Suprapubic skin (tissue), 4 donors: ENCODE data around the gene ADORA3. TPM values are rescaled to one million over a fixed set of nuclear protein-coding genes. Genes with fewer than 3 reads are reported as not detected.

Experiments used
- DNase-seq, 2 donors: peaks; one replicate each; pipeline ENCODE4 v3.0.0-alpha.2; 2019; ENCODE audit warnings: low spot score in 2 of 2
- H3K27ac ChIP-seq: fragments of 200-600 bp; sonication (generic); one replicate; pipeline ENCODE4 v1.5.1; 2019
- H3K27me3 ChIP-seq: fragments of 200-600 bp; sonication (generic); one replicate; pipeline ENCODE4 v1.5.1; 2019
- H3K36me3 ChIP-seq: fragments of 200-600 bp; sonication (generic); one replicate; pipeline ENCODE4 v1.5.1; 2019
- H3K4me1 ChIP-seq: fragments of 200-600 bp; sonication (generic); one replicate; pipeline ENCODE4 v1.5.1; 2019
- H3K4me3 ChIP-seq: fragments of 200-600 bp; sonication (generic); one replicate; pipeline ENCODE4 v1.5.1; 2019; ENCODE audit warnings: mild to moderate bottlenecking
- H3K9me3 ChIP-seq: fragments of 200-600 bp; sonication (generic); one replicate; pipeline ENCODE4 v1.5.1; 2019
- CTCF ChIP-seq, 2 donors: fragments of 200-600 bp in 1 of 2; fragments of 450-650 bp in 1 of 2; sonication (generic) in 1 of 2; IDR thresholded peaks; one replicate each; pipeline ENCODE4 v1.5.1; 2016 to 2019; ENCODE audit warnings: antibody characterized with exemption in 2 of 2, mild to moderate bottlenecking in 1 of 2, moderate library complexity in 1 of 2
- EP300 ChIP-seq: sonication (generic); formaldehyde crosslinking; IDR thresholded peaks from one replicate; pipeline ENCODE4 v1.6.1; 2017; ENCODE audit warnings: antibody characterized with exemption
- POLR2A ChIP-seq, 2 donors: fragments of 450-650 bp; IDR thresholded peaks; one replicate each; pipeline ENCODE4 v1.6.1; 2017; ENCODE audit warnings: antibody characterized with exemption in 2 of 2, mild to moderate bottlenecking in 2 of 2, moderate library complexity in 2 of 2
- POLR2AphosphoS5 ChIP-seq, 3 donors: sonication (generic); formaldehyde crosslinking; IDR thresholded peaks; one replicate each; pipeline ENCODE4 v1.6.1; 2017; ENCODE audit warnings: antibody characterized with exemption in 3 of 3
- WGBS: methylation state at CpG from one replicate; pipeline ENCODE4 v1.1.5; 2018; 5-methylcytosine and 5-hydroxymethylcytosine counted together
- total RNA-seq, 4 donors: library from RNA; depleted of rRNA; stranded (reverse); fragments of >200 nt; gene quantifications; one replicate each; pipeline ENCODE4 v1.1.0, GENCODE V29; 2016

Gene ADORA3
- total RNA-seq, 4 donors from 2014 or later, result 0.64 to 2.0 (median 0.85) TPM; not detected in 1

- no peaks in the 10 kb centered on the region for H3K36me3 ChIP-seq
- no peak for DNase-seq
- peaks cover 37% of the 10 kb centered on the region for H3K4me1 ChIP-seq
- H3K9me3 ChIP-seq, result no peaks in the 10 kb centered on the region
- 44% methylated on average over 2 of the region's 2 CpGs for WGBS
- no peaks in the 10 kb centered on the region for H3K27me3 ChIP-seq
- no peak for TF ChIP-seq POLR2A (IDR thresholded peaks at IDR 0.05)
- TF ChIP-seq POLR2AphosphoS5 (IDR thresholded peaks at IDR 0.05), result no peak
- TF ChIP-seq EP300, result no peak
- H3K4me3 ChIP-seq, result no peak overlapping the region
- H3K27ac ChIP-seq, result peak overlapping the region; percentile 39
Observed at GRCh38 chr1:111506561-111506960, 3.1 kb upstream of the ADORA3 start.

- WGBS, result 76% methylated on average over 6 of the region's 6 CpGs
- no peak for DNase-seq
- H3K4me1 ChIP-seq, result peaks cover 35% of the 10 kb centered on the region
- no peaks in the 10 kb centered on the region for H3K27me3 ChIP-seq
- H3K9me3 ChIP-seq, result no peaks in the 10 kb centered on the region
- no peak overlapping the region for H3K4me3 ChIP-seq
- no peaks in the 10 kb centered on the region for H3K36me3 ChIP-seq
- TF ChIP-seq POLR2A (IDR thresholded peaks at IDR 0.05) (no peak), CTCF (IDR thresholded peaks at IDR 0.05) (no peak), POLR2AphosphoS5 (IDR thresholded peaks at IDR 0.05) (no peak), EP300 (no peak)
- H3K27ac ChIP-seq, result peak overlapping the region; percentile 39
Observed at GRCh38 chr1:111505641-111506119, 2.2 kb upstream of the ADORA3 start.

- Histone ChIP-seq H3K27me3 (no peaks in the 10 kb centered on the region), H3K4me1 (peaks cover 22% of the 10 kb centered on the region), H3K36me3 (no peaks in the 10 kb centered on the region), H3K9me3 (no peaks in the 10 kb centered on the region), H3K4me3 (no peak overlapping the region), H3K27ac (no peak overlapping the region)
- DNase-seq, result no peak
- 89% methylated on average over 6 of the region's 6 CpGs for WGBS
- TF ChIP-seq CTCF (IDR thresholded peaks at IDR 0.05), result no peak
- TF ChIP-seq POLR2A (IDR thresholded peaks at IDR 0.05), result no peak
- TF ChIP-seq EP300, result no peak
- no peak for TF ChIP-seq POLR2AphosphoS5 (IDR thresholded peaks at IDR 0.05)
Observed at GRCh38 chr1:111504097-111504496, 664 bp upstream of the ADORA3 start.

GRCh38 chr1:111501645-111502044 lies 1.8 kb downstream of the ADORA3 start:
- TF ChIP-seq POLR2AphosphoS5 (IDR thresholded peaks at IDR 0.05) (no peak), POLR2A (IDR thresholded peaks at IDR 0.05) (no peak), EP300 (no peak), CTCF (IDR thresholded peaks at IDR 0.05) (no peak)
- WGBS, result 61% methylated on average over 7 of the region's 7 CpGs
- peak overlapping the region; percentile 12 for H3K4me3 ChIP-seq

GRCh38 chr1:111499026-111499785 lies 4.2 kb downstream of the ADORA3 start:
- DNase-seq, result no peak
- no peaks in the 10 kb centered on the region for H3K4me1 ChIP-seq
- H3K36me3 ChIP-seq, result no peaks in the 10 kb centered on the region
- WGBS, result 93% methylated on average over 5 of the region's 5 CpGs
- H3K27me3 ChIP-seq, result no peaks in the 10 kb centered on the region
- H3K9me3 ChIP-seq, result no peaks in the 10 kb centered on the region
- H3K27ac ChIP-seq, result no peak overlapping the region
- no peak overlapping the region for H3K4me3 ChIP-seq
- TF ChIP-seq POLR2A (IDR thresholded peaks at IDR 0.05), result no peak
- no peak for TF ChIP-seq POLR2AphosphoS5 (IDR thresholded peaks at IDR 0.05)
- TF ChIP-seq EP300, result no peak
- TF ChIP-seq CTCF (IDR thresholded peaks at IDR 0.05), result no peak

More at GRCh38 chr1:111501645-111502044, 1.8 kb downstream of the ADORA3 start:
- H3K9me3 ChIP-seq, result no peaks in the 10 kb centered on the region
- no peak for DNase-seq
- no peak overlapping the region for H3K27ac ChIP-seq
- H3K4me1 ChIP-seq, result no peaks in the 10 kb centered on the region
- H3K27me3 ChIP-seq, result no peaks in the 10 kb centered on the region
- no peaks in the 10 kb centered on the region for H3K36me3 ChIP-seq
